ENCODE results near the gene NUP188.

DNA sequence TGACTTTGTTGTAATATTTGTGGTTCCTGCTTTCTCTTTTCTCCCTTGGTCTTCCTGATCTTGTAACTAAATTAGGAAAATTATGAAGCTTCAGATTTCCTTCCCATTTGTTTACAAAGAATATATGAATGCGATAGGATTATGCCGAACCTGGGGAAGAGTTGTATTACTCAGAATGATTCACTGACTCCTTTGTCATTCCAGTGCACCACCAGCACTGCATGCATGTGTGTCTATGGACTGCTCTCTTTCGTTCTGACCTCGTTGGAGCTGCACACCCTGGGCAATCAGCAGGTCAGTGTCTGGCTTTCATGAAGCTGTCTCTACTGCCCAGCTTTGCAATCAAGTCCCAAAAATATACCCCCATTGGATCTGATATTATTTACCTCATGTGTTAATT, 25.5 kb downstream of the NUP188 start:
- TF ChIP-seq, protein P1, sequence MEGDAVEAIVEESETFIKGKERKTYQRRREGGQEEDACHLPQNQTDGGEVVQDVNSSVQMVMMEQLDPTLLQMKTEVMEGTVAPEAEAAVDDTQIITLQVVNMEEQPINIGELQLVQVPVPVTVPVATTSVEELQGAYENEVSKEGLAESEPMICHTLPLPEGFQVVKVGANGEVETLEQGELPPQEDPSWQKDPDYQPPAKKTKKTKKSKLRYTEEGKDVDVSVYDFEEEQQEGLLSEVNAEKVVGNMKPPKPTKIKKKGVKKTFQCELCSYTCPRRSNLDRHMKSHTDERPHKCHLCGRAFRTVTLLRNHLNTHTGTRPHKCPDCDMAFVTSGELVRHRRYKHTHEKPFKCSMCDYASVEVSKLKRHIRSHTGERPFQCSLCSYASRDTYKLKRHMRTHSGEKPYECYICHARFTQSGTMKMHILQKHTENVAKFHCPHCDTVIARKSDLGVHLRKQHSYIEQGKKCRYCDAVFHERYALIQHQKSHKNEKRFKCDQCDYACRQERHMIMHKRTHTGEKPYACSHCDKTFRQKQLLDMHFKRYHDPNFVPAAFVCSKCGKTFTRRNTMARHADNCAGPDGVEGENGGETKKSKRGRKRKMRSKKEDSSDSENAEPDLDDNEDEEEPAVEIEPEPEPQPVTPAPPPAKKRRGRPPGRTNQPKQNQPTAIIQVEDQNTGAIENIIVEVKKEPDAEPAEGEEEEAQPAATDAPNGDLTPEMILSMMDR (IDR thresholded peaks at IDR 0.05): no peak
- no peak for TF ChIP-seq FOXJ3 (CRISPR knock-in tag; IDR thresholded peaks at IDR 0.05; ENCODE audit: borderline replicate concordance)
- no peak for TF ChIP-seq CREB1 (CRISPR knock-in tag; IDR thresholded peaks at IDR 0.05)
- TF ChIP-seq ZBTB21 (CRISPR knock-in tag; IDR thresholded peaks at IDR 0.05; ENCODE audit: borderline replicate concordance): no peak

Data from WTC11 (cell line).